ENCODE data around the gene GRIP2.

GRIP2 gene

DNA sequence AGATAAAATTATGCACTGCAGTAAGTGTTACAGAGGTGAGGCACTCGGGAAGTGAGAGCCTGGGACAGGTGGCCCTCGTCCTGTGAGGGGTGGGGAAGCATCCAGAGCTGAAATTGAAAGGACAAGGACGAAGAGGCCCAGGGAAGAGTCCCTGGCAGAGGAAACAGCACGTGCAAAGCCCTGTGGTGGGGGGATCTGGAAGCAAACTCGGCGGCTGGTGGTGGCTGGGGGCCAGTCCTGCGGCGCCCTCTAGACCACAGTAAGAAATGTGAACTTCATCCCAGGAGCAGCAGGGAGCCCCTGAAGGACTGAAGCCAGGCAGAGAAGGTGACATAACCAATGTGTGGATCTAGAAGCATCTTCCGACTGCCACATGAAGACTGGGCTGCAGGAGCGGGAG lies 42.8 kb downstream of the GRIP2 start:
- DNase-seq (ENCODE audit: low spot score), result no peak
- TF ChIP-seq CTCF (IDR thresholded peaks at IDR 0.05; ENCODE audit: extremely low read depth, missing control alignments), result no peak

DNA sequence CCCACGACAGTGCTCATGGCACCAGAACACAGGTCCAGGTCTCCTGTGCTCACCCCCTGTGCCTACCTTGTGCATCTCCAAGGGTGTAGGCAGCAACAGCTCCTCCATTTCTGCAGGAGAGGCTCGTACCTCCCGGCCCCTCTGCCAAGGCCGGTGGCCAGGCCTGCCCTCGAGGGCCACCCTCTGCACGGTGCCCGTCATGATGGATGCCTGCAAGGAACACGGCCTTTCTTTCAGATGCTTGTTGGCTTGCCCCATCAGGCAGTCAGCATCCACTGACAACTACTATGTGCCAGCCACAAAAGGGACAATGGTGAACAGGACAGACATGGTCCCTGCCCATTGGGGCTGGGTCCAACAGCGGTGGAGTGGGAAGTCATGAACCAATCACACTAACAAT lies 43.8 kb downstream of the GRIP2 start:
- no peak for TF ChIP-seq CTCF (IDR thresholded peaks at IDR 0.05; ENCODE audit: extremely low read depth, missing control alignments)
- no peak for DNase-seq (ENCODE audit: low spot score)

- DNase-seq (ENCODE audit: low spot score), result no peak
- TF ChIP-seq CTCF (IDR thresholded peaks at IDR 0.05; ENCODE audit: extremely low read depth, missing control alignments), result no peak
Observed at GRCh38 chr3:14494973-14495300, 45.2 kb downstream of the GRIP2 start.

GRCh38 chr3:14494279-14494972 lies 45.7 kb downstream of the GRIP2 start:
- TF ChIP-seq CTCF (IDR thresholded peaks at IDR 0.05; ENCODE audit: extremely low read depth, missing control alignments), result no peak
- DNase-seq (ENCODE audit: low spot score), result no peak

- no peak for TF ChIP-seq CTCF (IDR thresholded peaks at IDR 0.05; ENCODE audit: extremely low read depth, missing control alignments)
- no peak for DNase-seq (ENCODE audit: low spot score)
Observed at GRCh38 chr3:14492948-14493881, 46.9 kb downstream of the GRIP2 start.

DNA sequence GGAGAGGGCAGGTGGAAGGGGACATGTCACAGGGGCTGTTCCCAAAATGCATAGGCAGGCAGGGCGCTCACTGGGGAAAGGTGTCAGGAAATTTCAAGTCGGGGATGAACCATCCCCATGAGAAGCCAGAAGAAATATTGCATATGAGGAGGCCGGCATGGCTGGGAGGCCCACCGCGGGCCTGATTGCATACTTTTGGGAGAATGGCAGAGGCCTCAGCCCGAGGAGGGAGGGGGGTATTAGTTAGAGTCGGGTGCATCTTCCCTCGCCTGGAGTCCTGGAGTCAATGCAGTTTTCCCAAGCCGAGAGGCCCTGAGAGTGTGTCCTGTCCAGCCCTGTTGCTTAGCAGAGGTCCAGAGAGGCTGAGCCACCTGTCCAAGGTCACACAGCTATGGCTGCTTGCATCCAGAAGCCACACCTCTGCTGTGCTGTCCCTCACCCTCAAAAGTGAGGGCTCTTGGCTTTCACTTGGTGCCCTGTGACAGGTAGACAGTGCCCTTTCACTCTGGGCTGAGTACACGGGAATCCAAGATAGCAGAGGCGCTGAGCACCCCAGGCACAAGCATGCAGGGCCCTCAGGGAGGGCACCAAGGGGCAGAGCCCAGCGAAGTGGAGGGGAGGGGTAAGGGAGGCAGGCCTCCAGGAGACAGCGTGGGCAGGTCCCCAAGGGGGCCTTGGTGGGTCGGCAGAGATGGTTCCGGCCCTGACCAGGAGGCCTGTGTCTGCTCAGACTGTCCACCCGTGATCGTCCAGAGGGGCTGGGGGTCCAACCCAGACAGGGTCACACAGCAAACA lies 48.5 kb downstream of the GRIP2 start:
- DNase-seq (ENCODE audit: low spot score), result no peak
- TF ChIP-seq CTCF (IDR thresholded peaks at IDR 0.05; ENCODE audit: extremely low read depth, missing control alignments), result no peak
